ENCODE results near the gene PLCG2.

PLCG2 gene

DNA sequence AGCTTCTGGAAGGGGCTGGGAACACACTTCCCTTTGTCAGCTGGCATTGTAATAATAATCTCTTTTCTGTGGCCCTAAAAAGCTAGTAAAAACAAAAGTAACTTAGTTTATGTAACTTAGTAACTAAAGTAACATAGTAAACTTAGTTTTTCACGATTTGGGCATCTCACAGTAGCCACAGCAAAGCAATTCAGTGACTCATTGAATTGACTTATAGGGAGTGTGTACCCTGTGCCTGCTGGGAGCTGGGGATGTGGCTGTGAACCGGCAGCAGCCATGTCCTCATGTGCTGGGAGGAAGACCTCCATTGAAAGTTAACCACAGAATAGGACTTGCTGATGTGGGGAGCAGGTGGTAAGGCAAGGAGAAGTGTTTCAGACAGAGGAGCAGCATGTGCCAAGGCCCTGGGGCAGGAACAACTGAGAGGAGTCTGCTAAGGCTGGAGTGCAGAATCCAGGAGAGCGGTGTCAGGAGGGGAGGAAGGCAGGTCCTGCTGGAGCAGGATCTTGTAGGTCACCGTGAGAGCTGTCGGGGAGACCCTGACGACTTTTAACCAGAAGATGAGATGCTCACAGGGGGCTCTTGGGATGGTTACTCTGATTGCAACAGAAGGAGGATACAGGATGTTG, 112.8 kb downstream of the PLCG2 start:
- ChIA-PET CTCF (no interaction called here), POLR2A (no interaction called here)
- no peak for TF ChIP-seq NFRKB (IDR thresholded peaks at IDR 0.05)
- TF ChIP-seq, protein P1, sequence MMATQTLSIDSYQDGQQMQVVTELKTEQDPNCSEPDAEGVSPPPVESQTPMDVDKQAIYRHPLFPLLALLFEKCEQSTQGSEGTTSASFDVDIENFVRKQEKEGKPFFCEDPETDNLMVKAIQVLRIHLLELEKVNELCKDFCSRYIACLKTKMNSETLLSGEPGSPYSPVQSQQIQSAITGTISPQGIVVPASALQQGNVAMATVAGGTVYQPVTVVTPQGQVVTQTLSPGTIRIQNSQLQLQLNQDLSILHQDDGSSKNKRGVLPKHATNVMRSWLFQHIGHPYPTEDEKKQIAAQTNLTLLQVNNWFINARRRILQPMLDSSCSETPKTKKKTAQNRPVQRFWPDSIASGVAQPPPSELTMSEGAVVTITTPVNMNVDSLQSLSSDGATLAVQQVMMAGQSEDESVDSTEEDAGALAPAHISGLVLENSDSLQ (IDR thresholded peaks at IDR 0.05) = no peak
- no peak for TF ChIP-seq SP1 (IDR thresholded peaks at IDR 0.05)
- TF ChIP-seq BHLHE40 (IDR thresholded peaks at IDR 0.05; ENCODE audit: borderline replicate concordance) = no peak
- TF ChIP-seq TARDBP (IDR thresholded peaks at IDR 0.05) = no peak
- TF ChIP-seq SUZ12 (IDR thresholded peaks at IDR 0.05) = no peak
- no peak for TF ChIP-seq L3MBTL2 (conservative IDR thresholded peaks at IDR 0.05)
- TF ChIP-seq FOXA1 (IDR thresholded peaks at IDR 0.05) = no peak
- TF ChIP-seq ARNT (IDR thresholded peaks at IDR 0.05) = no peak
- no peak for TF ChIP-seq ZNF384 (IDR thresholded peaks at IDR 0.05)
- no peak for DNase-seq (ENCODE audit: extremely low spot score)

DNA sequence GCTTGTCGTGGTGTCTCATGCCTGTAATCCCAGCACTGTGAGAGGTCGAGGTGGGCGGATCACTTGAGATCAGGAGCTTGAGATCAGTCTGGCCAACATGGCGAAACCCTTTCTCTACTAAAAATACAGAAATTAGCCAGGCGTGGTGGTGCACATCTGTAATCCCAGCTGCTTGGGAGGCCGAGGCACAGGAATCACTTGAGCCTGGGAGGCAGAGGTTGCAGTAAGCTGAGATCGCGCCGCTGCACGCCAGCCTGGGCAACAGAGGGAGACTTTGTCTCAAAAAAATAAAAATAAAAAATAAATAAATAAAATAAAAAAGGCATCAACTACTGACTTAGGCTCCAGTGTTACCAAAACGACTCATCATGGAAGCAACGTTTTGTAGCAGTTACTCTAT, 115.5 kb downstream of the PLCG2 start:
- POLR2A ChIA-PET = no interaction called here
- TF ChIP-seq SUZ12 (IDR thresholded peaks at IDR 0.05) = no peak
- no peak for TF ChIP-seq FOXM1 (IDR thresholded peaks at IDR 0.05; ENCODE audit: borderline replicate concordance)
- TF ChIP-seq, protein P1 (IDR thresholded peaks at IDR 0.05) = no peak
- TF ChIP-seq FOXK2 (IDR thresholded peaks at IDR 0.05) = no peak
- TF ChIP-seq CTBP1 (IDR thresholded peaks at IDR 0.05; ENCODE audit: borderline replicate concordance) = no peak
- TF ChIP-seq LEF1 (IDR thresholded peaks at IDR 0.05; ENCODE audit: borderline replicate concordance) = no peak
- TF ChIP-seq SP1 (IDR thresholded peaks at IDR 0.05) = no peak
- DNase-seq (ENCODE audit: extremely low spot score) = no peak
- CTCF ChIA-PET = no interaction called here

DNA sequence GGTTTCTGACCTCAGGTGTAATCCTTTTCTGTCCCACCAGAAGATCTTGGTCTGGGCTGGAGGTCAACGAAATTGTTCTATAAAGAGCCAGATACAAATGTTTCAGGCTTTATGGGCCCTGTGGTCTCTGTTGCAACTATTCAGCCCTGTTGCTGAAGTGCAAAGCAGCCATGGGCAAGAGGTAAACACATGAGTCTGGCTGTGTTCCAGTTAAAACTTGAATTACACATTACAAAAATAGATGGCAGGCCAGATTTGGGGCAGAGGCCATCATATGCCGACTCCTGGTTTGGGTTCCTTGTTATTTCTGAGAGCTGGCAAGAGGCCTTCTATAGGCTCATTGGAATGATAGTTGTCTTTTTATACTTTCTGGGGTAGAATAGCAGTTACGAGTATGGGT, 117.8 kb downstream of the PLCG2 start:
- TF ChIP-seq CTBP1 (IDR thresholded peaks at IDR 0.05; ENCODE audit: borderline replicate concordance) = no peak
- no peak for TF ChIP-seq NFRKB (IDR thresholded peaks at IDR 0.05)
- TF ChIP-seq L3MBTL2 (conservative IDR thresholded peaks at IDR 0.05) = no peak
- no peak for TF ChIP-seq HDGF (IDR thresholded peaks at IDR 0.05; ENCODE audit: borderline replicate concordance)
- no peak for TF ChIP-seq SUZ12 (IDR thresholded peaks at IDR 0.05)
- no peak for TF ChIP-seq SP1 (IDR thresholded peaks at IDR 0.05)
- TF ChIP-seq ELF4 (IDR thresholded peaks at IDR 0.05) = no peak
- no peak for TF ChIP-seq FOXA1 (IDR thresholded peaks at IDR 0.05)
- TF ChIP-seq ARNT (IDR thresholded peaks at IDR 0.05) = no peak
- TF ChIP-seq, protein P1 (IDR thresholded peaks at IDR 0.05) = no peak
- no peak for TF ChIP-seq TARDBP (IDR thresholded peaks at IDR 0.05)
- ChIA-PET POLR2A (no interaction called here), CTCF (interaction anchor here (0.6 kb wide), 1 partner anchor 119 kb away, joined by 3 read pairs; no protein-coding TSS in a partner anchor)
- no peak for DNase-seq (ENCODE audit: extremely low spot score)

DNA sequence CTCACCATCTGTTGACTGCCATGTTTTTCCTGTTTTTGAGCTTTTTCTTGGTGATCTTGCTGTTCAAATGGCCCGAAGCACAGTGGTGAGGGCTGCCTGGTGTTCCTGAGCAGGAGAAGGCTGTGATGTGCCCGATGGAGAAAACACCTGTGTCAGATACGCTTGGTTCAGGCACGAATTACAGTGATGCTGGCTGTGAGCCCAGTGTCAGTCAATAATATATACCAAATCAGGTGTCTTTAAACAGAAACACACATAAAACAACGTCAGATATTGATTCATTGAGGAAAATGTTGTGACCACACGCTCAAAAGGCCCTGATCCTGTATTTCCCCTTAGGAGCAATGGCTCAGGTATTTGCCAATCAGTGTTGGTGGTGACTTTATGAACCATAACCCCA, 120.5 kb downstream of the PLCG2 start:
- POLR2A ChIA-PET = no interaction called here
- CTCF ChIA-PET = no interaction called here
- TF ChIP-seq BHLHE40 (IDR thresholded peaks at IDR 0.05; ENCODE audit: borderline replicate concordance) (no peak), ELF4 (IDR thresholded peaks at IDR 0.05) (no peak), TARDBP (IDR thresholded peaks at IDR 0.05) (no peak), FOXA1 (IDR thresholded peaks at IDR 0.05) (no peak), FOXM1 (IDR thresholded peaks at IDR 0.05; ENCODE audit: borderline replicate concordance) (no peak), CTBP1 (IDR thresholded peaks at IDR 0.05; ENCODE audit: borderline replicate concordance) (no peak), LEF1 (IDR thresholded peaks at IDR 0.05; ENCODE audit: borderline replicate concordance) (no peak)
- TF ChIP-seq, protein P1 (IDR thresholded peaks at IDR 0.05) = no peak
- no peak for DNase-seq (ENCODE audit: extremely low spot score)

DNA sequence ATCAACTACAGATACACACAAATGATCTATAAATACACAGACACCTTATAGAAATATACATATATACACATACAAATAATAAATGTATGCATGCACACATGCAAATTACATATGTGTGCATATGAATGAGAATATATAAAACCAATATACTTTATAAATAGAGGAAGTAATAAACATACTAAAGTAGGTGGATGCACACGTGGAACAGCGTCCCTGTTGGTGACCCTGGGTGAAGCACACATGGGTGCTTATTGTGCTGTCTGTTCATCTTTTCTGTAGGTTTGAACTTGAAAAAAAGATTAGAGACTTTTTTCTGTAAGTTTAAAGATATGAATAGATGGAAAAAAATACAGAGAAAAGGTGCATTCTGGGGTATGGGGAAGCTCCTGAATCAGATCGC, 120.9 kb downstream of the PLCG2 start:
- ChIA-PET CTCF (no interaction called here), POLR2A (no interaction called here)
- DNase-seq (ENCODE audit: extremely low spot score) = no peak
- no peak for TF ChIP-seq SP1 (IDR thresholded peaks at IDR 0.05)
- TF ChIP-seq HDGF (IDR thresholded peaks at IDR 0.05; ENCODE audit: borderline replicate concordance) = no peak
- no peak for TF ChIP-seq LEF1 (IDR thresholded peaks at IDR 0.05; ENCODE audit: borderline replicate concordance)
- TF ChIP-seq L3MBTL2 (conservative IDR thresholded peaks at IDR 0.05) = no peak
- TF ChIP-seq ZNF384 (IDR thresholded peaks at IDR 0.05) = no peak
- no peak for TF ChIP-seq ELF4 (IDR thresholded peaks at IDR 0.05)
- no peak for TF ChIP-seq SUZ12 (IDR thresholded peaks at IDR 0.05)
- TF ChIP-seq, protein P1 (IDR thresholded peaks at IDR 0.05) = no peak
- TF ChIP-seq FOXK2 (IDR thresholded peaks at IDR 0.05) = no peak
- TF ChIP-seq FOXA1 (IDR thresholded peaks at IDR 0.05) = no peak
- TF ChIP-seq BHLHE40 (IDR thresholded peaks at IDR 0.05; ENCODE audit: borderline replicate concordance) = no peak
- TF ChIP-seq FOXM1 (IDR thresholded peaks at IDR 0.05; ENCODE audit: borderline replicate concordance) = no peak
- TF ChIP-seq TARDBP (IDR thresholded peaks at IDR 0.05) = no peak
